GM21390 (cell line): ENCODE data around the gene TMEM141.

Experiments
- ATAC-seq: cut with Tn5 transposase; IDR thresholded peaks from one replicate; pipeline ENCODE4 v1.9.1; 2021; ENCODE audit not compliant: unreplicated experiment

TMEM141 gene

GRCh38 chr9:136814725-136815421 lies 23.7 kb downstream of the TMEM141 start:
- ATAC-seq = no peak

DNA sequence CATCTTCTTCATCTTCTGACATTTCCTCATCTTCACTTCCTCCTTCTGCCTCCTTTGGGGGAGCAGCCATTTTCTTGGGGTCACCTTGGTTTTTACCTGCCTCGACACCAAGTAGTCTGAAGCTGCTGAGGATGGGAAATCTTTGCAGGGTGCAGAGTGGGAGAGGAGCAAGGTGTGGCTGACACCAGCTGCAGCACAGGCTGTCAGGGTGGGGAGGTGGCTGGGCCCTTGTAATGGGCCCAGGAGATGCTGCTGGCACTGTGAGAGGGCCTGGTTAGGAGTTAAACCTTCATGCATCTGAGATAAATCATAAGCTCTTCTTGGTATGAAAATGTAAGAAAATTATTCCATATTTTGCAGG lies 24.3 kb downstream of the TMEM141 start:
- no peak for ATAC-seq

DNA sequence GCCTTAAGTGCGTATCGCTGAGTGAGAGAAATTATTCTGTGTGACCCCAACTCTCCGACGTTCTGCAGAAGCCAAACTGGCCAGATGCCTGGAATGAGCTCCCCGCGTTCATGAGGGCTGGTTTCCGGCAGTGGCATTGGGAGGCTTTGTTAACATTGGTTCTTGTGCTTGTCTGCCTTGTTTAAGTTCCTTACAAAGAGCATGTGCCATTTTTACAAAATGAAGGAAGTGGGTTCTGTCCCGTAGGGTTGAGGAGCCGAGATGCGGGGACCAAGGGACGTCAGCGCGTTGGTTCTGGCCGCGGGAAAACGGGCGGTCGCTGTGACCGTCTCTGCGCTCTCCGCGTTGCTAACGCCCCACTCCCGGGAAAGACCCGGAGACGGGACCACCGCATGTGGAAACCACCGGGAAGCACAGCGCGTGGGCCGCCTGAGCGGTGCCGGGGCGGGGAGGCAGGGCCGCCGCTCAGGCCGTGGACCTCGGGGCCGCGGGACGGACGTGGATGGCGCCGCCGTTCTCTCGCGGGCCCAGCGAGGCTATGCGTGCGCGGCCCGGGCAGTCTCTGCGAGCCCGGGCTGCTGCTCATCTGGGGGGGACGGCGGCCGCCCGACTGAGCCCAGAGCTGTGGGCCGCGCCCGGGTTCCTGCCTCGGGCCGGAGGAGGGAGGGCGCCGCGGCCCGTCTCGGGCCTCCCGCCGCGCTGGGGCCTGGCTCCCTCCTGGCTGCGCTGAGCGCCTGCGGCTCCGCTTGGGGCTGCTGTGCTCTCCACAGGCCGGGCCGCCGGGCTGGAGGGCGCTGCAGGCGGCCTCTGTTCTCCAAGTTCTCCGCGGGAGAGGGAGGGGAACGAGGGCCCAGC lies 30.1 kb downstream of the TMEM141 start:
- ATAC-seq = no peak

DNA sequence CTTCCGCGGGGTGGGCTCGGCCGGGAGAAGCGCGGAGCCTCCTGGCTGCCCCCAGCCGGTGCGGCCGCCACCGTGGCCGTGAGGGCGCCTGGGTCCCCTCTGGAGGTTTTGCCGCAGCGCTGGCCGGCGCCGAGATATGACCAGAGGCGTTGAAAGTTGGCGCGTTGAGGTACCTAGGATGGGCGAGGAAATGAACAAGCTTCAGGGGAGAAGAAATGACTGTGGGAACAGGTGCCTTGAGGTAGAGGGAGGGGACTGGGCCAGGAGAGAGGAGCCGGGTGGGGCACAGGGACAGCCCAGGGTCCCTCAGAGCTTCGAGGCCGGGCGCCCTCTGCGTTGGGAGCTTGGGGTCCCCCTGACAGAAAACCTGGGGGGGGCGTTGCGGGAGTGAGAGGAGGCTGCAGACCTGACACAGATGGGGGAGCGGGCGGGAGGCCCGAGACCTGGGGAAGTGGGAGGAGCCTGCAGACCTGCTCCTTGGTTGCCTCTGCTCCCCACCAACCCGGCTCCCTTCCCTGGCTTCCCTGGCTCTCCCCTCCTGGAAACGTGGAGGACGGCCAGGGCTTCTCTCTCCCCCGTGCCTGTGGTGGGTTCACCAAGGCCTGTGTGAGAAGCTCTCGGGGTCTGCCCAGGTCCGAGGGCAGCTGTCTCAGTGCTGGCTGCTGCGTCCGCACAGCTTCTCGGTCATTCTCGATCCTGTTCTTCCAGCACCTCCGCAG lies 30.8 kb downstream of the TMEM141 start:
- no peak for ATAC-seq

DNA sequence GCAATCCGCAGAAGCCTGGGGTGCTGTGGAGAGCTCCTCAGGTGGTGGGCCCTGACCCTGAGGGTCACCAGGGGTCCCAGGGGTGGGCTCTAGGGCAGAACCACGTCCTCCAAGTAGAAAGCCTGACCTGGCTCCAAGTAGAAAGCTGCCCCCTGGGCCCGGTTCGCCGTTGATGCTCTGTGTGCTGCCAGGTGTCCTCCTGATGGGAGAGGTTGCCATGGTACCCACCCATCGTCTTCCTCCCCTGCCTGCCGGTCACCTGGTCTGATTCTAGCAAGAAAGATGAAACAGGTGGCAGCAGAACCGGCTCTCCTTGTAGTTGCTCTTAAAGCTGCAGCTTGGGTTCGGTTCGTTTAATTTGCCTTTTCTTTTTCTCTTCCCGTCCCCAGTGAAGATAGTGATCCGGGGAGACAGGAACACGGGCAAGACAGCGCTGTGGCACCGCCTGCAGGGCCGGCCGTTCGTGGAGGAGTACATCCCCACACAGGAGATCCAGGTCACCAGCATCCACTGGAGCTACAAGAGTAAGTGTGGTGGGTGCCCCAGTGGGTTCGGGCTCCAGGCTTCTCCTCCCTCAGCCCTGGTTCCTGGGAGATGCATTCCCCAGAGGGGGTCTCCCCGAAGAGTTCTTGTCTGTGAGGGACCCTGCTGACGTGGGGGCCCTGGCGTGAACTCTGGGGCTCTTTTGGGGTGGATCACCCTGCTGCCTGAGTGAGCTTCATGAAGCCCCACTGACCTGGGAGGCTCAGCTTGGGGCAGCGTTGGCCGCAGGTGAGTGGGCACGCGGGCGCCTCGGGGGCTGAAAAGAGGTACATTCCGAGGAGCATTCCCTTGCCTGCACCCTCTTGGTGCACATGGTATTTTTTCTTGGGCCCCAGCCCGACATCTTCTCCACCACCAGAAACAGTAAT lies 32.2 kb downstream of the TMEM141 start:
- no peak for ATAC-seq

- no peak for ATAC-seq
Observed at GRCh38 chr9:136824496-136825225, 33.5 kb downstream of the TMEM141 start.

- no peak for ATAC-seq
Observed at GRCh38 chr9:136825295-136826187, 34.4 kb downstream of the TMEM141 start.

GRCh38 chr9:136826188-136826541 lies 35.0 kb downstream of the TMEM141 start:
- ATAC-seq = no peak

GRCh38 chr9:136826703-136827582 lies 35.8 kb downstream of the TMEM141 start:
- no peak for ATAC-seq

GRCh38 chr9:136827794-136828473 lies 36.8 kb downstream of the TMEM141 start:
- ATAC-seq = no peak

DNA sequence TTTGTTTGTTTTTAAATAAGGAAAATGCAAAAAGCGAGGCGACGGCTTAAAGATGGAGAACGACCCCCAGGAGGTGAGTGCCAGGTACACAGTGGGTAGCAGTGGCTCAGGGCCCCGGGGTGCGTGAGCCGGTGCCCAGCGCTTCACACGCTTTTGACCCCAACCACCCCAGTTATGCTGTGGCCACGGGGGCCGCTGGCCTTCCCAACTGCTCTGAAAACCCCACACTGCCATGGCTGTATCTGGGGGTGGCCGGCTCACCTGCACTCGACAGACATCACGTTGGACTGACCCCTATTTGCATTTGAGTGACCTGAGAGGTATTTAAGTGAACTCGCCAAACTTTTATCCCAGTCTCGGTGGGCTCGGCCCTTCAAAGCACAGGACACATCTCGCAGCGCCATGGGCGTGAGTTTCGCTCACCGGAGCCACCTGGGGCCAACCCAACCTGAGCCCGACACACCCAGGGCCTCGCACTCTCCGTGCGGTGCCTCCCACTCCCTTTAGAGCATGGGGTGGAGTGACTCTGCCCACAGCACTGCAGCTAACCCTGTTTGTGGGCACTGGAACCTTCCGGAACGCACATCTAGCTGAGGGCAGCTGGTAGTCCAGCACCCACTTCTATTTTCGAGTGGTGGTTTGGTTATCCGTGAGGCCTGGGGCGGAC lies 37.5 kb downstream of the TMEM141 start:
- ATAC-seq = no peak

- no peak for ATAC-seq
Observed at GRCh38 chr9:136829412-136829811, 38.3 kb downstream of the TMEM141 start.

DNA sequence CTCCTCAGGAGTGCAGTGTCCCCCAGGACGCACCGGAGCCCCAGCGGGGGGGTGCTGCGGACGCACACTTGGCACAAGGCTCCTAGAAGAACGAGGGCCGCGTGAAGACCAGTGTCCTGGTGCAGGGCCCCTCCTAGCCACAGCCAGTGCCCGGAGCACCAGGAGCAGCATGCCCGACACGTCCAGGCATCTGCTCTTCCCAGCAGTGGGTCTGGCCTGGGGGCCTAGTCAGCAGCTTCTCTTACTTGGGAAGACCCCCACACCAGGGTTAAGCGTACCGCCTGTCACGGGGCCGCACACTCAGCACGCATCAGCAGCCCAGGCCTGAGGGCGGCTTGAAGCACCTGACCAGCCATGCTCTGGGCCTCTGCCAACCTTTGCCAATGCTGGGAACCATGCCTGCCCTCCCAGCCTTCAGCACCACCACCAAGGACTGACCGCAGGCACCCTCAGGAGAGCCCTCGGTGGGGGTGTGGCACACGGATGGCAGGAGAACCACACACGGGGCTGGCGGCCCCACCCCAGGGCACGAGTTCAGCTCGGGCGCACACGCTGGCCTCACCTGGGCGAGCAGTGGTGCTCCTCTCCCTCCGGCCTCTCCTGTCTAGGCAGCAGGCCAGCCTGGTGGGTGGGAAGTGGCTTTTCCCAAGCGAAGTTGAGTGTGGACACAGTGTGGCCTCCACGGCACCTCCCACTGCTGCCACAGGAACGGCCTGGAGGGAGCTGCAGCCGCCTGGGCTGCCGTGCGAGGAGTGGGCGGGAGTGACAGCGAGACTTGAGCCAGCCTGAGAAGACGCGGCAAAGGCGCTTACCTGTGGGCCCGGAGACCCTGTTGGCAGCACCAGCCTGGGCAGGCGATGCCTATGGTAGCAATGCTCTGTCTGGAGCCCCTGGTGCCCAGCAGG lies 39.1 kb downstream of the TMEM141 start:
- no peak for ATAC-seq

GRCh38 chr9:136831002-136831719 lies 40.0 kb downstream of the TMEM141 start:
- no peak for ATAC-seq

DNA sequence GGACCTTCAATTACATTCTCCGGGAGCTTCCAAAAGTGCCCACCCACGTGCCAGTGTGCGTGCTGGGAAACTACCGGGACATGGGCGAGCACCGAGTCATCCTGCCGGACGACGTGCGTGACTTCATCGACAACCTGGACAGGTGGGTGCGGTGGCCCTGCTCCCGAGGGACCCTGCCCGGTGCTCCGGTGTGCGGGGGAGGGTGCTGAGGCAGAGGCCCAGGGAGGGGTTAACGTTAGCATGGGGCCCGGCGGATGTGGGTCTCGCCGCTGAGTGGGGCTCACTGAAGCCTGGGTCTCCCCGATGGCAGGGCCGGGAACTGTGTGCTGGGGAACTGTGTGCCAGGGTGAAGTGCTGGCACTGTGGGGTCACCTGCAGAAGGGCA lies 40.6 kb downstream of the TMEM141 start:
- no peak for ATAC-seq
